ENCODE measurements around the gene KAZN.

DNA sequence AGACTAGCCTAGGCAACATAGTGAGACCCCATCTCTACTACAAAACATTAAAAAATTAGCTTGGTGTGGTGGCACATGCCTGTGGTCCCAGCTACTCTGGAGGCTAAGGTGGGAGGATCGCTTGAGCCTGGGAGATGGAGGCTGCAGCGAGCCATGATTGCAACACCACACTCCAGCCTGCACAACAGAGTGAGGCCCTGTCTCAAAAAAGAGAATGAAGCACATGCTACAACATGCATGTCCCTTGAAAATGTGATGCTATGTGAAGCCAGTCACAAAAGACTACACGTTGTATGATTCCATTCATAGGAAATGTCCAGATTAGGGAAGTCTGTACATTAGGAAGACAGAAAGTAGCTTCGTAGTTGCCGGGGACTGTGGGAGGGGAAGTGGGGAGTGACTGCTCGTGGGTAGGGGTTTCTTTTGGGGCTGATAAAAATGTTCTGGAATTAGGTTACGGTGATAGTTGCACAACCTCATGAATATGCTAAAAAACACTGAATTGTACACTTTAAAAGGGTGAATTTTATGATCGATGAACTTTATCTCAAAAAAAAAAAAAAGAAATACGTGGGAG is 202.1 kb downstream of the KAZN start:
- TF ChIP-seq CTCF (IDR thresholded peaks at IDR 0.05) (no peak), POLR2A (IDR thresholded peaks at IDR 0.05) (no peak)
